ENCODE data around the gene RALB.

GRCh38 chr2:120240901-120241429 is 11.7 kb upstream of the RALB start:
- no peak for TF ChIP-seq CTCF (IDR thresholded peaks at IDR 0.05 in 4 of 5, conservative IDR thresholded peaks at IDR 0.05 in 1 of 5)
- TF ChIP-seq POLR2A (IDR thresholded peaks at IDR 0.05) = no peak
